ENCODE data around the gene WDR70.
"Not testable (repeated sequence)": the region's sequence is repeated elsewhere in the genome, so short reads cannot be mapped to it uniquely, and the experiment has no call there.

WDR70 gene

GRCh38 chr5:37771731-37772130 is 392.6 kb downstream of the WDR70 start:
- DNase-seq, result no peak

GRCh38 chr5:37772255-37772654 is 393.1 kb downstream of the WDR70 start:
- no peak for DNase-seq

- no peak for DNase-seq
Measured at GRCh38 chr5:37773809-37774208, 394.7 kb downstream of the WDR70 start.

- DNase-seq, result no peak
Measured at GRCh38 chr5:37774912-37775483, 395.9 kb downstream of the WDR70 start.

- no peak for DNase-seq
Measured at GRCh38 chr5:37776826-37777225, 397.7 kb downstream of the WDR70 start.

GRCh38 chr5:37777432-37778130 is 398.5 kb downstream of the WDR70 start:
- DNase-seq, result no peak

GRCh38 chr5:37781409-37781808 is 402.3 kb downstream of the WDR70 start:
- DNase-seq, result not testable (repeated sequence)

- no peak for DNase-seq
Measured at GRCh38 chr5:37786416-37786815, 407.3 kb downstream of the WDR70 start.

GRCh38 chr5:37786862-37787519 is 407.9 kb downstream of the WDR70 start:
- no peak for DNase-seq

GRCh38 chr5:37787742-37788141 is 408.6 kb downstream of the WDR70 start:
- no peak for DNase-seq

- DNase-seq, result no peak
Measured at GRCh38 chr5:37789991-37790390, 410.9 kb downstream of the WDR70 start.

- DNase-seq, result no peak
Measured at GRCh38 chr5:37791321-37791720, 412.2 kb downstream of the WDR70 start.

- DNase-seq, result no peak
Measured at GRCh38 chr5:37792975-37793631, 414.0 kb downstream of the WDR70 start.

- not testable (repeated sequence) for DNase-seq
Measured at GRCh38 chr5:37795292-37795691, 416.2 kb downstream of the WDR70 start.

GRCh38 chr5:37796435-37796834 is 417.3 kb downstream of the WDR70 start:
- DNase-seq, result not testable (repeated sequence)

GRCh38 chr5:37799865-37800421 is 420.8 kb downstream of the WDR70 start:
- no peak for DNase-seq

GRCh38 chr5:37801521-37801920 is 422.4 kb downstream of the WDR70 start:
- DNase-seq, result no peak
